Measurements from ENCODE around the gene GMPPB. TPM values are rescaled to one million over a fixed set of nuclear protein-coding genes. Genes with fewer than 3 reads are reported as not detected.
"Not testable (repeated sequence)": the region's sequence is repeated elsewhere in the genome, so short reads cannot be mapped to it uniquely, and the experiment has no call there.

Gene GMPPB
- total and polyA plus RNA-seq, 9 of the 15 experiments (the other 6 are each of a cell fraction or from before 2014, with no cell fraction given) = 0.53 to 17.4 (median 8.1) TPM

DNA sequence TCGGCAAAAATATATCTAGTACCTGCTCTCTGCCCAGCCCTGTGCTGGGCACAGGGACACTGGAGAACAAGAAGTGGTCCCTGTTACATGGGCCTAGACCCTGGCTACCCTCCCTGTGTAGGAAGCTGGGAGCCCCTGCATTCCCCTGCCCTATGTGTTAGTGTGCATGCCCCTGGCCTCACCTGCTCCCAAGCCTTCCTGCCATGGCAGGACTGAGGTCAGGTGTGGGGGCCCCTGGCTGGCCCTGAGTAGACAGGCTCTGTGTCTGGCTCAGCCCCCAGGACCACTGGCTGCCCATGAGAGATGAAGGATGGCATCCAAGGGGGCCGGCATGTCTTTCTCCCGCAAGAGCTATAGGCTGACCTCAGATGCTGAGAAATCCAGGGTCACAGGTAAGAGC is 32.9 kb downstream of the GMPPB start:
- 0 out of 2 replicates have a peak, but pooled peaks have one; percentile 20 for TF ChIP-seq RBFOX2 (IDR thresholded peaks at IDR 0.05; ENCODE audit: low read depth, low read length)
- TF ChIP-seq POLR2G (IDR thresholded peaks at IDR 0.05; ENCODE audit: low read depth, low read length) = 0 out of 2 replicates have a peak, but pooled peaks have one; percentile 44
- BruUV-seq (replicated peaks); H3K27me3 ChIP-seq (ENCODE audit: control insufficient read depth in 2 of 2, insufficient read depth in 2 of 2, low read length in 2 of 2); H3K36me3 ChIP-seq (ENCODE audit: control insufficient read depth, insufficient read depth, low read length); H2AFZ ChIP-seq (ENCODE audit: low read depth, low read length); DNase-seq (ENCODE audit: extremely low read depth in 1 of 4, low spot score in 3 of 4); H3K9me1 ChIP-seq (ENCODE audit: control insufficient read depth, insufficient read depth, low read length); ATAC-seq; H3K27ac ChIP-seq (ENCODE audit: extremely low read depth, low read depth, low read length); H3K4me3 ChIP-seq; FAIRE-seq; H3K9me3 ChIP-seq (replicated peaks; ENCODE audit: control insufficient read depth, insufficient read depth, low read depth, low read length); CTCF ChIA-PET (ENCODE audit: low intra/inter-chr PET ratio); in situ Hi-C loops (cut with MboI); H4K20me1 ChIP-seq (replicated peaks; ENCODE audit: control insufficient read depth, insufficient read depth, low read length); intact Hi-C loops (cut with micrococcal nuclease): not testable (repeated sequence)
- WGBS (ENCODE audit: insufficient coverage, low coverage, missing lambda C conversion rate) = 100% methylated on average over 1 of the region's 3 CpGs
- Histone ChIP-seq H3K4me1 (replicated peaks in 1 of 2; ENCODE audit: control insufficient read depth in 2 of 2, insufficient read depth in 2 of 2, low read length in 2 of 2) (peaks cover 6 to 33% of the 10 kb centered on the region in 2 experiments; a peak in 4 of 5 replicates), H3K4me2 (ENCODE audit: insufficient read depth, low read length) (peak overlapping the region; percentile 81; the same call in 1 of the 2 replicates), H3K79me2 (ENCODE audit: control insufficient read depth, insufficient read depth, low read length) (peaks cover 26% of the 10 kb centered on the region), H3K9ac (ENCODE audit: insufficient read depth in 1 of 2, low read depth in 2 of 2, low read length in 2 of 2) (peak overlapping the region in 1 of 2 experiments; percentile 68; a peak in 1 of 4 replicates)
- POLR2A ChIA-PET = interaction anchor here (0.8 kb wide), 1 partner anchor 151 kb away, joined by 4 read pairs; no protein-coding TSS in a partner anchor

DNA sequence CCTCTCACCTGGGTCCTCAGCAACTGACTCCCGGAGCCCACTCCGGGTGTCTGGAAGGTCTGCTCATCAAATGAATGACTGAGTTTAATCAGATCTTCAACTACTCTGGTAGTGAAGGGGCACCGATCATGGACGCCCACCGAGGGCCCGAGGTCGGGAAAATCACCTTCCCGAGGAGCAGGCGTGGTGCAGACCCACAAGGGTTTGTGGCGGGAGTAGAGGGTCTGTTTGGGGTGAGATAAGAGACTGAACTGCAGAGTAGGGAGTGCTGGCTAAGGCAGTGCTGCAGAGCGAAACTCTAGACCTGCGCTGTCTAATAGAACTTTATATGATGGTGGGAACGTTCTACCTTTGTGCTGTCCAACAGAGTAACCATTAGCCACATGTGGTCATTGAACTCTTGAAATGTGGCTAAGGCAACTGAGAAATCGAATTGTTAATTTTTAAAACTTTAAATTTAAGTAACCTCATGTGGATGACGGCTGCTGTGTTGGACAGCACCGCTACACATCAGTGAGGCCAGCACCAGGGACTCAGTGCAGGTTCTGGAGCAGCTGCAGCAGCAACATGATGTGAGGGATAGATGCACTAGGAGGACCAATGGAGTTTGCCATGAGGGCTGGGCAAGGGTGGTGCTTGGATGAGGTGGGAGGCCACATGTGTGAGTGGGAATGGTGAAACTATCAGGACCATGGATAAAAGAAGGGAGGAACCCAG is 33.7 kb downstream of the GMPPB start:
- under 1% methylated on average over 16 of the region's 16 CpGs for WGBS (ENCODE audit: insufficient coverage, low coverage, missing lambda C conversion rate)
- H3K27me3 ChIP-seq (ENCODE audit: control insufficient read depth in 2 of 2, insufficient read depth in 2 of 2, low read length in 2 of 2); H3K9me3 ChIP-seq (replicated peaks; ENCODE audit: control insufficient read depth, insufficient read depth, low read depth, low read length); H3K36me3 ChIP-seq (ENCODE audit: control insufficient read depth, insufficient read depth, low read length); H3K9me1 ChIP-seq (ENCODE audit: control insufficient read depth, insufficient read depth, low read length); intact Hi-C loops (cut with micrococcal nuclease); BruUV-seq (replicated peaks); in situ Hi-C loops (cut with MboI); H4K20me1 ChIP-seq (replicated peaks; ENCODE audit: control insufficient read depth, insufficient read depth, low read length); CTCF ChIA-PET (ENCODE audit: low intra/inter-chr PET ratio); TF ChIP-seq TEAD4 (CRISPR knock-in tag; IDR thresholded peaks at IDR 0.05; ENCODE audit: borderline replicate concordance): not testable (repeated sequence)
- ATAC-seq = peak; percentile 66
- POLR2A ChIA-PET = interaction anchor here (1.0 kb wide), 1 partner anchor 14 kb away, joined by 3 read pairs; no protein-coding TSS in a partner anchor
- H2AFZ ChIP-seq (ENCODE audit: low read depth, low read length) = peak overlapping the region; percentile 30
- H3K4me2 ChIP-seq (ENCODE audit: insufficient read depth, low read length) = peak overlapping the region; percentile 81
- H3K27ac ChIP-seq (ENCODE audit: extremely low read depth, low read depth, low read length) = peak overlapping the region; percentile 87
- peak; percentile 47 to 57 (median 55) for DNase-seq (ENCODE audit: extremely low read depth in 1 of 4, low spot score in 3 of 4)
- peak overlapping the region; percentile 72 to 94 for H3K9ac ChIP-seq (ENCODE audit: insufficient read depth in 1 of 2, low read depth in 2 of 2, low read length in 2 of 2)
- peak overlapping the region; percentile 66 for H3K4me3 ChIP-seq
- peak; percentile 82 for FAIRE-seq
- peaks cover 26% of the 10 kb centered on the region for H3K79me2 ChIP-seq (ENCODE audit: control insufficient read depth, insufficient read depth, low read length)
- peaks cover 6 to 33% of the 10 kb centered on the region in 2 experiments; a peak in 4 of 5 replicates for H3K4me1 ChIP-seq (replicated peaks in 1 of 2; ENCODE audit: control insufficient read depth in 2 of 2, insufficient read depth in 2 of 2, low read length in 2 of 2)
- peak; percentile 28; the same call in 1 of the 2 replicates for TF ChIP-seq TCF3 (CRISPR knock-in tag; IDR thresholded peaks at IDR 0.05)
- TF ChIP-seq ARID1B (IDR thresholded peaks at IDR 0.05) = peak; percentile 46; the same call in 1 of the 2 replicates
- TF ChIP-seq, protein P1, sequence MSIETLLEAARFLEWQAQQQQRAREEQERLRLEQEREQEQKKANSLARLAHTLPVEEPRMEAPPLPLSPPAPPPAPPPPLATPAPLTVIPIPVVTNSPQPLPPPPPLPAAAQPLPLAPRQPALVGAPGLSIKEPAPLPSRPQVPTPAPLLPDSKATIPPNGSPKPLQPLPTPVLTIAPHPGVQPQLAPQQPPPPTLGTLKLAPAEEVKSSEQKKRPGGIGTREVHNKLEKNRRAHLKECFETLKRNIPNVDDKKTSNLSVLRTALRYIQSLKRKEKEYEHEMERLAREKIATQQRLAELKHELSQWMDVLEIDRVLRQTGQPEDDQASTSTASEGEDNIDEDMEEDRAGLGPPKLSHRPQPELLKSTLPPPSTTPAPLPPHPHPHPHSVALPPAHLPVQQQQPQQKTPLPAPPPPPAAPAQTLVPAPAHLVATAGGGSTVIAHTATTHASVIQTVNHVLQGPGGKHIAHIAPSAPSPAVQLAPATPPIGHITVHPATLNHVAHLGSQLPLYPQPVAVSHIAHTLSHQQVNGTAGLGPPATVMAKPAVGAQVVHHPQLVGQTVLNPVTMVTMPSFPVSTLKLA (conservative IDR thresholded peaks at IDR 0.05) = 0 out of 4 replicates have a peak, but pooled peaks of 1 of the 2 experiments have one; percentile 5
- TF ChIP-seq, protein P2, sequence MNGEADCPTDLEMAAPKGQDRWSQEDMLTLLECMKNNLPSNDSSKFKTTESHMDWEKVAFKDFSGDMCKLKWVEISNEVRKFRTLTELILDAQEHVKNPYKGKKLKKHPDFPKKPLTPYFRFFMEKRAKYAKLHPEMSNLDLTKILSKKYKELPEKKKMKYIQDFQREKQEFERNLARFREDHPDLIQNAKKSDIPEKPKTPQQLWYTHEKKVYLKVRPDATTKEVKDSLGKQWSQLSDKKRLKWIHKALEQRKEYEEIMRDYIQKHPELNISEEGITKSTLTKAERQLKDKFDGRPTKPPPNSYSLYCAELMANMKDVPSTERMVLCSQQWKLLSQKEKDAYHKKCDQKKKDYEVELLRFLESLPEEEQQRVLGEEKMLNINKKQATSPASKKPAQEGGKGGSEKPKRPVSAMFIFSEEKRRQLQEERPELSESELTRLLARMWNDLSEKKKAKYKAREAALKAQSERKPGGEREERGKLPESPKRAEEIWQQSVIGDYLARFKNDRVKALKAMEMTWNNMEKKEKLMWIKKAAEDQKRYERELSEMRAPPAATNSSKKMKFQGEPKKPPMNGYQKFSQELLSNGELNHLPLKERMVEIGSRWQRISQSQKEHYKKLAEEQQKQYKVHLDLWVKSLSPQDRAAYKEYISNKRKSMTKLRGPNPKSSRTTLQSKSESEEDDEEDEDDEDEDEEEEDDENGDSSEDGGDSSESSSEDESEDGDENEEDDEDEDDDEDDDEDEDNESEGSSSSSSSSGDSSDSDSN (IDR thresholded peaks at IDR 0.05; ENCODE audit: borderline replicate concordance in 1 of 2, low read depth in 2 of 2, low read length in 2 of 2) = 0 out of 4 replicates have a peak, but pooled peaks of 1 of the 2 experiments have one; percentile 39
- 0 out of 2 replicates have a peak, but pooled peaks have one; percentile 21 for TF ChIP-seq TEAD4 (IDR thresholded peaks at IDR 0.05; ENCODE audit: low read length)
- TF ChIP-seq KDM5B (IDR thresholded peaks at IDR 0.05; ENCODE audit: insufficient replicate concordance, low read depth, low read length) = peak; percentile 26

All from K562 (cell line).